HFF-Myc (cell line): ENCODE results near the gene C5.

ENCODE experiments used
- DNase-seq: peaks from one replicate; pipeline ENCODE4 v3.0.0-alpha.2; 2011; ENCODE audit warnings: low read depth; ENCODE audit errors: extremely low read depth
- H3K4me3 ChIP-seq: replicated peaks from 2 replicates; pipeline ENCODE4 v1.5.1; 2011; ENCODE audit warnings: low read depth, mild to moderate bottlenecking, control low read depth, low read length
- CTCF ChIP-seq: IDR thresholded peaks from 2 replicates; pipeline ENCODE4 v1.5.1; 2012; ENCODE audit warnings: mild to moderate bottlenecking, low read depth, low read length, control low read depth; ENCODE audit errors: missing control alignments

Gene C5

GRCh38 chr9:121009650-121010049 is 40.4 kb downstream of the C5 start:
- no peak overlapping the region for H3K4me3 ChIP-seq
- no peak for TF ChIP-seq CTCF
- DNase-seq: no peak

GRCh38 chr9:120999317-120999716 is 50.8 kb downstream of the C5 start:
- TF ChIP-seq CTCF: no peak
- no peak for DNase-seq
- H3K4me3 ChIP-seq: no peak overlapping the region

GRCh38 chr9:120998111-120998510 is 52.0 kb downstream of the C5 start:
- DNase-seq: no peak
- no peak for TF ChIP-seq CTCF
- no peak overlapping the region for H3K4me3 ChIP-seq

- TF ChIP-seq CTCF: no peak
- DNase-seq: no peak
Observed at GRCh38 chr9:120997502-120997901, 52.6 kb downstream of the C5 start.

GRCh38 chr9:120996409-120996808 is 53.7 kb downstream of the C5 start:
- no peak for TF ChIP-seq CTCF
- H3K4me3 ChIP-seq: no peak overlapping the region
- DNase-seq: no peak

More at GRCh38 chr9:120997502-120997901, 52.6 kb downstream of the C5 start:
- no peak overlapping the region for H3K4me3 ChIP-seq

GRCh38 chr9:120989065-120989464 is 61.0 kb downstream of the C5 start:
- no peak for DNase-seq
- TF ChIP-seq CTCF: no peak
- no peak overlapping the region for H3K4me3 ChIP-seq

GRCh38 chr9:120985819-120986222 is 64.3 kb downstream of the C5 start:
- peak; percentile 26 for DNase-seq
- peak; percentile 53 for TF ChIP-seq CTCF
- no peak overlapping the region for H3K4me3 ChIP-seq
